Glutamatergic neuron (in vitro differentiated cells): Measurements from ENCODE around the gene SETD4. TPM values are rescaled to one million over a fixed set of nuclear protein-coding genes. Genes with fewer than 3 reads are reported as not detected.

Experiments used
- DNase-seq: peaks from one replicate; pipeline ENCODE4 v3.0.0; 2022
- H3K27ac Mint-ChIP-seq: one replicate; pipeline ENCODE4 v1.8.0; 2020; ENCODE audit warnings: mild to moderate bottlenecking, mixed read lengths, inconsistent platforms; ENCODE audit not compliant: unreplicated experiment
- H3K27me3 Mint-ChIP-seq: one replicate; pipeline ENCODE4 v1.8.0; 2020; ENCODE audit warnings: mild to moderate bottlenecking, moderate library complexity, mixed read lengths, inconsistent platforms; ENCODE audit not compliant: unreplicated experiment
- H3K36me3 Mint-ChIP-seq: one replicate; pipeline ENCODE4 v1.8.0; 2020; ENCODE audit warnings: mild to moderate bottlenecking, mixed read lengths, inconsistent platforms; ENCODE audit not compliant: unreplicated experiment
- H3K4me1 Mint-ChIP-seq: one replicate; pipeline ENCODE4 v1.8.0; 2020; ENCODE audit warnings: mild to moderate bottlenecking, low read depth, mixed read lengths, inconsistent platforms; ENCODE audit not compliant: unreplicated experiment
- H3K4me3 Mint-ChIP-seq: one replicate; pipeline ENCODE4 v1.8.0; 2020; ENCODE audit warnings: mild to moderate bottlenecking, mixed read lengths, inconsistent platforms; ENCODE audit not compliant: unreplicated experiment
- H3K9me3 Mint-ChIP-seq: one replicate; pipeline ENCODE4 v1.8.0; 2020; ENCODE audit warnings: mild to moderate bottlenecking, moderate library complexity, mixed read lengths, inconsistent platforms; ENCODE audit not compliant: unreplicated experiment
- CTCF ChIP-seq: fragments of 200-600 bp; sonication (generic); IDR thresholded peaks from one replicate; pipeline ENCODE4 v1.5.0; 2021; ENCODE audit not compliant: partially characterized antibody, unreplicated experiment
- total RNA-seq: library from RNA; stranded (reverse); fragmentation: NEBNext Ultra II Directional; extraction: Animal tissue kit (Norgen Biotek cat#: 25700); gene quantifications from one replicate; pipeline ENCODE4 v1.2.1, GENCODE V29; 2021; ENCODE audit not compliant: unreplicated experiment

Gene SETD4
- total RNA-seq, 1 donor from 2014 or later, result 21.3 TPM

- DNase-seq, result no peak
- Mint-ChIP-seq H3K27ac (no peak overlapping the region), H3K27me3 (no peaks in the 10 kb centered on the region), H3K4me1 (no peaks in the 10 kb centered on the region), H3K4me3 (no peak overlapping the region), H3K36me3 (no peaks in the 10 kb centered on the region), H3K9me3 (peaks cover 2% of the 10 kb centered on the region)
- TF ChIP-seq CTCF, result no peak
Observed at GRCh38 chr21:35987475-35987874, 72.9 kb downstream of the SETD4 start.

GRCh38 chr21:35984654-35985361 is 75.5 kb downstream of the SETD4 start:
- TF ChIP-seq CTCF, result no peak

More at GRCh38 chr21:35984654-35985361, 75.5 kb downstream of the SETD4 start:
- Mint-ChIP-seq H3K9me3 (peaks cover 2% of the 10 kb centered on the region), H3K27ac (no peak overlapping the region), H3K36me3 (no peaks in the 10 kb centered on the region), H3K4me1 (no peaks in the 10 kb centered on the region), H3K4me3 (no peak overlapping the region), H3K27me3 (peaks cover 2% of the 10 kb centered on the region)
- no peak for DNase-seq

Other genes with a start within 250 kb of the SETD4 start
- gene CBR1, start 9.5 kb upstream of the SETD4 start, total RNA-seq, result 18.2 TPM
- gene CBR3, start 74.6 kb upstream of the SETD4 start, total RNA-seq, result not detected
- 37.8 TPM for gene DOP1B, start 96.3 kb upstream of the SETD4 start, total RNA-seq